Omental fat pad (tissue), 4 donors: ENCODE measurements around the gene SAAL1. TPM values are rescaled to one million over a fixed set of nuclear protein-coding genes. Genes with fewer than 3 reads are reported as not detected.
"Not testable (repeated sequence)": the region's sequence is repeated elsewhere in the genome, so short reads cannot be mapped to it uniquely, and the experiment has no call there.

Experiments
- ATAC-seq: fragments of 150-250 bp; one replicate; pipeline ENCODE4 v1.9.1; 2016; ENCODE audit warnings: mild to moderate bottlenecking, moderate library complexity; ENCODE audit not compliant: low FRiP score
- DNase-seq: peaks from one replicate; pipeline ENCODE4 v3.0.0-alpha.2; 2019; ENCODE audit warnings: low spot score
- total RNA-seq, 4 donors: library from RNA; depleted of rRNA; stranded (reverse); fragments of >200 nt; gene quantifications; one replicate each; pipeline ENCODE4 v1.1.0, GENCODE V29; 2016
- TF ChIP-seq, protein P1 (sequence below), 3 donors: fragments of 450-650 bp; IDR thresholded peaks; one replicate each; pipeline ENCODE4 v1.5.1; 2016 to 2017; ENCODE audit warnings: antibody characterized with exemption in 3 of 3, mild to moderate bottlenecking in 3 of 3, moderate library complexity in 2 of 3

The SAAL1 gene
- total RNA-seq, 4 donors from 2014 or later: 6.6 to 13.2 (median 9.8) TPM

- ATAC-seq (no peak), DNase-seq (no peak)
- TF ChIP-seq, protein P1, sequence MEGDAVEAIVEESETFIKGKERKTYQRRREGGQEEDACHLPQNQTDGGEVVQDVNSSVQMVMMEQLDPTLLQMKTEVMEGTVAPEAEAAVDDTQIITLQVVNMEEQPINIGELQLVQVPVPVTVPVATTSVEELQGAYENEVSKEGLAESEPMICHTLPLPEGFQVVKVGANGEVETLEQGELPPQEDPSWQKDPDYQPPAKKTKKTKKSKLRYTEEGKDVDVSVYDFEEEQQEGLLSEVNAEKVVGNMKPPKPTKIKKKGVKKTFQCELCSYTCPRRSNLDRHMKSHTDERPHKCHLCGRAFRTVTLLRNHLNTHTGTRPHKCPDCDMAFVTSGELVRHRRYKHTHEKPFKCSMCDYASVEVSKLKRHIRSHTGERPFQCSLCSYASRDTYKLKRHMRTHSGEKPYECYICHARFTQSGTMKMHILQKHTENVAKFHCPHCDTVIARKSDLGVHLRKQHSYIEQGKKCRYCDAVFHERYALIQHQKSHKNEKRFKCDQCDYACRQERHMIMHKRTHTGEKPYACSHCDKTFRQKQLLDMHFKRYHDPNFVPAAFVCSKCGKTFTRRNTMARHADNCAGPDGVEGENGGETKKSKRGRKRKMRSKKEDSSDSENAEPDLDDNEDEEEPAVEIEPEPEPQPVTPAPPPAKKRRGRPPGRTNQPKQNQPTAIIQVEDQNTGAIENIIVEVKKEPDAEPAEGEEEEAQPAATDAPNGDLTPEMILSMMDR (IDR thresholded peaks at IDR 0.05): no peak
Observed at GRCh38 chr11:18137186-18137800, 31.4 kb upstream of the SAAL1 start.

DNA sequence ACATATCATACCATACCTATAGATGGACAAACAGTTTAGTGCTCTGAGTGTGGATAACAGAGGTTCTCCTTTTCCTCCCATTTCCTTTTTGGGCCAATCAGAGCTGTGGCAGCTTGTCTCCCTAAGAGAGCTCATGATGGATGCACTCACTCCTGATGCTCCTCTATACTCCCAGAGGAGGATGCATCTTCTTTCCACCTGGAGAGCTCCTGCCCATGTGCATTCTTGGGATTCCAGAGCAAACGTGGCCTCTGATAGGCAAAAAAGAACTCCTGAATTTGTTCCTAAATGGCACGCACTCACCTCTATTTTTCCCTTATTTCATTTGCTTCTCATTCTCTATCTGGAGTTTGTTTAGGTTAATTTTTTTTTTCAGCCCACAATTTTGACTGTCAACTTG is 29.4 kb upstream of the SAAL1 start:
- ATAC-seq (no peak), DNase-seq (no peak)
- TF ChIP-seq, protein P1 (IDR thresholded peaks at IDR 0.05): no peak

DNA sequence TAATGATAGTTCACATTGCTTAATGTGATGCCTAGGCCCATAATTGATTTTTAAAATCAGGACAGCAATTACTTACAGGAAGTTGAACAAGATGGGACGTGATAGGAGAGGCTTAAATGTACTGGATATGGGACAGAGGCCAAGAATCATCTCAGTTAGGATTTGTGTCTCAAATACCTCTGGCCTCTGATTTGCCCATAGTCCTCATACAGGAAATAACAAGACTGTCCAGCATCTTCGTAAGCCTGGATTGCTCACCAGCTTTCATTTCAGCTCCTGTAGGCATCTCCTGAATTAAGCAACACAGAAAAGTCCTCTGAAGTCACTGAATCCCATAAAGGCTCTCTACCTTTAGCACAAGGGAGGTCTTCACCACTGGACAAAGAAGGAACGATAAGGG is 26.5 kb upstream of the SAAL1 start, which contains the start of gene MRGPRX3:
Gene MRGPRX3, plus strand, starts transcription at position 231 of the 400 bp plus-strand sequence. CDS start 4,632 bp downstream, outside the sequence.
- no peak for ATAC-seq

DNA sequence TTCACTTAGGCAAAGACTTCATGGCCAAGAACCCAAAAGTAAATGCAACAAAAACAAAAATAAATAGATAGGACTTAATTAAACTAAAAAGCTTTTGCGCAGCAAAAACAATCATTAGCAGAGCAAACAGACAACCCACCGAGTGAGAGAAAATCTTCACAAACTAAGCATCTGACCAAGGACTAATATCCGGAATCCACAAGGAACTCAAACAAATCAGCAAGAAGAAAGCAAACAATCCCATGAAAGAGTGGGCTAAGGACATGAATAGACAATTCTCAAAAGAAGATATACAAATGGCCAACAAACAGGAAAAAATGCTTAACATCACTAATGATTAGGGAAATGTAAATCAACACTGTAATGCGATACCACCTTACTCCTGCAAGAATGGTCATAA is 25.2 kb upstream of the SAAL1 start:
- not testable (repeated sequence) for ATAC-seq, DNase-seq

More for the DNA sequence above, 26.5 kb upstream of the SAAL1 start, which contains the start of gene MRGPRX3:
- TF ChIP-seq, protein P1 (IDR thresholded peaks at IDR 0.05): no peak
- DNase-seq: no peak

GRCh38 chr11:18121331-18121828 is 15.5 kb upstream of the SAAL1 start:
- ATAC-seq, DNase-seq: not testable (repeated sequence)

DNA sequence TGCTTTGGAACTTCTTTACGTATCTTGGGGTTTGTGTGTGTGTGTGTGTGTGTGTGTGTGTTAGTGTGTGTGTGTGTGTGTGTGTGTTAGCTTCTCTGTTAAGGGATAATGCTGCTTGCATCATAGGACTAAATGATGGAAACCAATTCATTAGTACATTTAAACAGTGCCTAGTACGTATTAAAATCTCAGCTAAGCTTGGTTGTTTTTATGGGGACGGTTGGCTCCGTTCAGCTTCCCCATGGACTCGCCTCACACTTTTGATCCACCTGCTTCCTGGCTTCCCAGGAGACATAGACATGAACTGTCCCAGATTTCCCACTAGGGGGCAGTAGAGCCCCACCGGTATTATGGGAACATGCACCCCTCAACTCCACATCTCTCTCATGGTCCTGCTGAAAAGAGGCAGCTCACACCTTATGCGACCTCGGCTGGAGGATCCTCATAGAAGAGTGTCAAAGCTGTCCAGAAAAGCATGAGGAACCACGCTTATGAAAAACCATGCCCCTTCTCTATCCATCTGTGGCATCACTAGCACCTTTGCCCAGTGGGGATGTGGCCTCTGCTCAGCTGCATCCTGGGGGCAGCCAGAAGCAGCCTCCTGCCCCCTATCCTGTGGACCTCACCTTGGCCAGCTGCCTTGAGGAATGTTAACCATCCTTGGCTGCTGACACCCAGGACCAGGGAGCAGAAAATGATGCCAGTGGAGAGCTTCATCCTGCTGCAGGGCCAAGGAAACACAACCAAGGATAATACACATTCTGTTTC is 9.7 kb upstream of the SAAL1 start:
- DNase-seq: no peak
- peak; percentile 50 for ATAC-seq
- TF ChIP-seq, protein P1 (IDR thresholded peaks at IDR 0.05): peak in 1 of 3 donors; percentile 39

- ATAC-seq: no peak
Observed at GRCh38 chr11:18111005-18111404, 5.1 kb upstream of the SAAL1 start.

More at GRCh38 chr11:18111005-18111404, 5.1 kb upstream of the SAAL1 start:
- TF ChIP-seq, protein P1 (IDR thresholded peaks at IDR 0.05): no peak
- no peak for DNase-seq
